Fibroblast of villous mesenchyme (primary cell): ENCODE results near the gene TIPARP. TPM values are rescaled to one million over a fixed set of nuclear protein-coding genes. Genes with fewer than 3 reads are reported as not detected.

ENCODE experiments used
- DNase-seq: peaks from one replicate; pipeline ENCODE4 v3.0.0-alpha.2; 2010; ENCODE audit warnings: low read depth
- H3K4me3 ChIP-seq: 2 replicates; pipeline ENCODE4 v1.5.1; 2011; ENCODE audit warnings: low read depth, mild to moderate bottlenecking, low read length
- CTCF ChIP-seq: IDR thresholded peaks from 2 replicates; pipeline ENCODE4 v1.5.1; 2012; ENCODE audit warnings: low read depth, mild to moderate bottlenecking, low read length; ENCODE audit not compliant: insufficient read depth
- total RNA-seq: library from RNA; depleted of rRNA; stranded (reverse); fragments of >200 nt; gene quantifications from 2 replicates; pipeline ENCODE4 v1.2.3, GENCODE V29; 2012

The TIPARP gene
- total RNA-seq, 1 donor: 91.1 TPM

GRCh38 chr3:156674911-156675829 lies 780 bp downstream of the TIPARP start:
- peak; percentile 28 for TF ChIP-seq CTCF
- peak overlapping the region; percentile 74 for H3K4me3 ChIP-seq
- peak; percentile 57 for DNase-seq

- peak overlapping the region; percentile 74 for H3K4me3 ChIP-seq
- no peak for TF ChIP-seq CTCF
- DNase-seq: peak; percentile 79
Measured at GRCh38 chr3:156675830-156676767, 1.7 kb downstream of the TIPARP start.

- peak overlapping the region; percentile 74 for H3K4me3 ChIP-seq
- no peak for DNase-seq
- TF ChIP-seq CTCF: no peak
Measured at GRCh38 chr3:156676768-156677479, 2.5 kb downstream of the TIPARP start.

GRCh38 chr3:156677536-156677935 lies 3.1 kb downstream of the TIPARP start:
- no peak for TF ChIP-seq CTCF
- DNase-seq: no peak
- H3K4me3 ChIP-seq: peak overlapping the region; percentile 74

GRCh38 chr3:156678197-156678596 lies 3.8 kb downstream of the TIPARP start:
- no peak for TF ChIP-seq CTCF
- H3K4me3 ChIP-seq: no peak overlapping the region
- DNase-seq: no peak

GRCh38 chr3:156680243-156680914 lies 6.0 kb downstream of the TIPARP start:
- H3K4me3 ChIP-seq: no peak overlapping the region
- TF ChIP-seq CTCF: no peak

More at GRCh38 chr3:156680243-156680914, 6.0 kb downstream of the TIPARP start:
- peak; percentile 55 for DNase-seq
